Activated T-cell treated with anti-CD3 and anti-CD28 coated beads for 1 hour (primary cell): Measurements from ENCODE around the gene UBR4.
"Not testable (repeated sequence)": the region's sequence is repeated elsewhere in the genome, so short reads cannot be mapped to it uniquely, and the experiment has no call there.

Source experiments
- DNase-seq: peaks from one replicate; pipeline ENCODE4 v3.0.0-alpha.2; 2020; ENCODE audit warnings: low read depth

UBR4 gene

DNA sequence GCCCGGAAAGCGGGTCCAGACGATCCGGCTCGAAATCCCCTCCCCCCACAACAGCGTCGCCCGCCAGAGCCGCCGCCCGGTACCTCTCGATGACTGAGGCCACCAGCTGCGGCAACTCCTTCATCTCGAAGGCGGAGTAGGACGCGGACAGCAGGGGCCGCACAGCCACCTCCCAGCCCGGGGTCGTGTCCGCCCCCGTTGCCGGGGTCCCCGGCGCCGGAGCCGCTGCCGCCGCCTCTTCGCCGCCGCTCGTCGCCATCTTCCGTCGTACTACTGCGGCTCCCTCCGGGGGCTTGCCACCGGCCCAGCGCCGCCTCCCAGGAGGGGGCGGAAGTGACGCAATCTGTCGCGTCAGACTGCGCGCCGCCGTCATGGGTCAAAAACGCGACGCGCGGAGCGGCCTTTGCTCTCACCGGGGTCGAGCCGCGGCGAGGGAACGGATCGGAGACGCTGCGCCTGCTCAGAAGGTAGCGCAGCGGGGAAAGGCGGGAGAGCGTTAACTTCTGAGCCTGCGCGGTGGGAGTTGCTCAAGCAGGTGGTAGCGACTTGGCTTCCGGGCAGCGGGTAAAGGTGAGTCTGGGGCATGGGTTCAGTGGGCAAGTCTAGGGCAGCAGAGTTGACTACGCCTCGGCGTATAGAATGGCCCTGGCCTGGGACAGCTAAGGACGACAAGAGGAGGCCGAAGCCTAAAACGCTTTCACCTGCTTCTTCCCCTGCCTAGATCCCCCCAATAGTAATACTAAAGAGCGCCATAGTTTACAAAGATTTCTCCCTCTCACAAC, at the start of gene UBR4:
Gene UBR4 (minus strand): TSS at position 277 of the 782 bp plus-strand sequence. CDS start 18 bp downstream, at position 259.
- peak; percentile 94 for DNase-seq

DNA sequence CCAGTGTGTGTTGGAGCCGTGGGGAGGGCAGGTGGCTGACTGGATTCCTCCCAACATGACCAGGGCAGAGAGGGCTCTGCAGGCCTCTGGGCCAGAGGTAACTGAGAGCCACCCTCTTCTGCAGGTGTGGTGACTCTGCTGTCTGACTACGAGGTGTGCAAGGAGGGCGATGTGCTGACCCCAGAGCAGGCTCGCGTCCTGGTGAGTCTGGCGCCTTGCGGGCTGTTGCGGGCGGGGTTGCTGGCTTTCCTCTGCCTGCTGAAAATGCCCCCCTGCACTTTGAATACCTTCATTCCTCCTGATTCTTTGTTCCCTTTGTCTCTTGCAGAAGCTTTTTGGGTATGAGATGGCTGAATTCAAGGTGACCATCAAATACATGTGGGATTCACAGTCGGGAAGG, 48.3 kb upstream of the UBR4 start:
- DNase-seq: no peak

- no peak for DNase-seq
These were observed 47.3 kb upstream of the UBR4 start for GRCh38 chr1:19257178-19257914.

- DNase-seq: not testable (repeated sequence)
These were observed 46.2 kb upstream of the UBR4 start for GRCh38 chr1:19256301-19256700.

GRCh38 chr1:19255288-19255687, 45.2 kb upstream of the UBR4 start:
- no peak for DNase-seq

GRCh38 chr1:19254416-19254815, 44.4 kb upstream of the UBR4 start:
- no peak for DNase-seq

GRCh38 chr1:19251305-19252196, 41.5 kb upstream of the UBR4 start, which contains the start of the genes EMC1 and MRTO4:
EMC1 (minus strand) TSS chr1:19251524; CDS start chr1:19251509, 15 bp downstream.
MRTO4 (plus strand) TSS chr1:19251805; CDS start chr1:19251836, 31 bp downstream.
- peak; percentile 89 for DNase-seq

DNA sequence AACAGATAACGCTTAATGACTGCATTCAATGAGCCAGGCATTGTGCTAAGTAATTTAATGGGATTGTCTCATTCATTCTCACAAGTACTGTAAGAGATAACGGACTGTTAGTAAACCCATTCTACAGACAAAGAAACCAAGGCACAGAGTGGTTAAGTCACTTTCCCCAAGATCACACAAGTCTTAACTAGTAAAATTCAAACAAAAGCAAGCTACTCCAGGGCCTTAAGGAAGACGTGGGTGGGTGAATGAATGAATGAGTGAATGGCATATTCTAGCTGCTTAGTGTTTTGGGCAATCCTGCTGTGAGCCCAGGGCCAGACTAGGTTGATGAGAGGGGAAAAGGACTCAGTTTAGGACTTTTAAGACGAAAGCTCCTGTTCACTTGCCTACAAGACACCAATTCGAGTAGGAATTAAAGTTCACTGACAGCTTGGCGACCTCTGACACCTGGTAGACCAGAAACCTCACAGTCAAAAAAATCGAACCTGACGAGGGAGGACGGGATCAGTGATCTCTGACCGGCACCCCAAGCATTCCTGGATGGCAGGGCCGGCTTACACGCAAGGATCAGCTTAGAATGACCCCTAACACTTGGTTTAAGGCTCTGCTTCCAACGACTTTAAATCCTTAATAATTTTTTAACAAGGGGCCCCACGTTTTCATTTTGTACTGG, 40.7 kb upstream of the UBR4 start:
- no peak for DNase-seq

DNA sequence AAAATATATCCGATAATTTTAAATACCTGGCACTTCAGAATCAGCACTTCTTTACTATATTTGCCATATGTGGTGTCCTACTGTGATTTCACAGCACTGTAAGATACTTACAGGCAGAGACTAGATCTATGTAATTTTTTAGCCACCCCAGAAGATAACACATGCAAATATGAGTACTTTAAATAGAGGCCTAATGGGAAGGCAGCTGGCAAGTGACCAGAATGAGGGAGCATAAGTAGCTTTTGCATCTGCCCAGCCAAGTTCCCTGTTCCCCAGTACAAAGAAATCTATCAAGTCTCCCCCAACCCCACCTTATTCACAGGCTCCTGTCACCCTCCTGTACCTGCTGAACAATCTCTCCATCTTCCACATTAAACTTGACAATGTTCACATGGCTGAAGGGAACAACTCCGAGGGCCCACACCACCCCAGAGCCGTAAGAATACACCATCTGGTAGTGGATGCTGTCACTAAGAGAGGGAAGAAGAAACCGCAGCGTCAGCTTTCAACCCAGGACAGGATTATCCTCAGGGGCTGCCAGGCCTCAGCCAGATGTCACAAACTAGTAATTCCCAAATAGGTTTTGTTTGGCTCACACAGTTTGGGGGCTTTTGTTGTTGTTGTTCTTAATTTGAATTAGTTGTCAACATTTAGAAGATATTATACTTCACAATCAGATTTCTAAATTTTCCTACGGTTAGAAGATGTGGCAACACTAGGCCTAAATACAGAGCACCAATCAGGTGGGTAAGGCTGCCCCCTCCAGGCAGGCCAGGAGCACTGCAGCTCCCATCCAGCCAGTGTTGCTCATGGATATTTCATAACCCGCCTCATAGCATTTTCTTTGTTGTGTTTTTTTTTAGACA, 30.8 kb upstream of the UBR4 start:
- DNase-seq: peak; percentile 61

DNA sequence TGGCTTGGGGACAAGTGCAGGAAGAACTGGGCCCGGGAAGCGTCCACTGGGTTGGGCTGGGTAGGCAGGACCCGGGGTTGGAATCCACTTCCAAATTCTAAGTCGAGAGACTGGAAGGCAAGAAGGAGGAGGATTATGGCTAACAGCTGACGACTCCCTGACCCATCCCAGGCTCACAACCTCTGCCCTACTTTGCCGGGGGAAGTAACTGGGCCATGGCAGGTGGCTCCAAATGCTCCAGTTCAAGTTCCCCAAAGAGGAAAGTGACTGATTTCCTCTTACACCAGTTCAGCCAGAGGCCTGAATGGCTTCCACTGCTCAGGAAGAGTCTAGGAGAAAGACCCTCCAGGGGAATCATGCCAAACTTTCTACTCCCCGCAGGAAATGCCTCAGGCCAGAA, 29.8 kb upstream of the UBR4 start:
- no peak for DNase-seq

DNA sequence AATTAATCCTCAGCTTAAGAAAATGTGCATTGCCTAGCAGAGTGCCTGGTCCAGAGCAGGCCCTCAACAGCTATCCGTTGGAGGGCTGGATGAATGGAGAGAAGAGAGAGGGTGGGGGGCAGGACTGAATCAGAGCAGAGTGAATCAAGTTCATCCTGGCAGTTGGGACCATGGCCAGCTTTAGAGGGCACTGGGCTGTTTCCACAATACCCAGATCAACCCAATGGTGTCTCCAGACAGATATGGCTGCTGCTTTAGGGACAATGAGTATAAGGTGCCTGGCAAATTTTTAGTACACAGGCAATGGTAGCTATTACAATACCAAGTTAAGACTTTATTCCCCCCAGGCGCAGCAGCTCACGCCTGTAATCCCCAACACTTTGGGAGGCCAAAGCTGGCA, 24.2 kb upstream of the UBR4 start:
- no peak for DNase-seq

DNA sequence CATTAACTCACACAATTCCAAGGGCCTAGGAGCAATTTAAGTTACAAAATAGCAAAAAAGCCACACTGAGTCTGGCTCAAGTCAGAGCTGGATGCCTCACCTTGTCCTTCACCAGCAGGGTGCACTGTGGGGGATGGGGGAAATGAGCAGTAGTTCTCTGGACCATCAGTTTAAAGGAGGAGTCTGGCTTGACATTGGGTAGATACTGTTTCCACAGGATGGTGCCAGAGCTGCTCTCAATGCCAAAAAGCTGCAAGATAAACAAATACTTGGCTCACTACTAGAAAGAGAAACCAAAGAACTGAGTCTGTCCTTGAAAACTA, 22.4 kb upstream of the UBR4 start:
- no peak for DNase-seq

- not testable (repeated sequence) for DNase-seq
These were observed 21.9 kb upstream of the UBR4 start for GRCh38 chr1:19231736-19232523.

GRCh38 chr1:19229828-19230325, 19.8 kb upstream of the UBR4 start:
- DNase-seq: no peak

DNA sequence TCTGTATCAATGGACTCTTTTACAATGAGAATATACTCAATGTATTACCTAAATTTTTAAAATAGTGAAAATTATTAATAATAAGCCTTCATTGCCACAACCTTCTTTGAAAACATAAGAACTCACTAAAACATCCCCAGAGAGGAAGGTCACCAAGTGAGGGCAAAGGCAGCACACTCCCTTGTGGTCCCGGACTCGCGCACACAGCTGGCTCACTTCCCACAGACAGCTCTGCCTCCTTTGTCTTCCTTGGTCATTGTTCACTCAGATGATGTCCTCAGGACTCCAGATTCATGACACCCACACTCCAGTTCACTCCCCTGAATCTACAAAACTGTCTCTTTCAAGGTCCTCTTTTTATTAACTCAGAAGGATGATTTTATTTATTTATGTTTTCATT, 19.2 kb upstream of the UBR4 start:
- DNase-seq: no peak

GRCh38 chr1:19222979-19223824, 13.1 kb upstream of the UBR4 start:
- DNase-seq: no peak

GRCh38 chr1:19222573-19222972, 12.5 kb upstream of the UBR4 start:
- no peak for DNase-seq

DNA sequence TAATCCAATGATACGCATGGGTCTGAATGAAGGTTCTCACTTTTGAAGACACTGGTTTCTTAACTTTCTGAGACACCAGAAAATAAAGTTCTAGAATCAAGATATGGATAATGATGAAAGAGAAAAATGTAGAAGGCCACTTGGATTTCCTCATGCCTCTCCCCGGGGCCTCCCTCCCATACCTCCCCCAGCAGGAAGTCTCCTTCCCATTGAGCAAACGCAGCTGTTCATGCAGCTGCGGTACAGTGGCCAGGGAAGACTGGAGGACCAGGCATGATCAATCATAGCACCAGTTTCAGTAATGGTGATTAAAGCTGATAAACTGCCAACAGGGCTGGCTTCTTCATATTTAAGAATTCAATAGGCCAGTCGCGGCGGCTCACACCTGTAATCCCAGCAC, 10.9 kb upstream of the UBR4 start:
- no peak for DNase-seq
